GM12872 (cell line): ENCODE data around the gene SPTSSB.

Experiments used
- TF ChIP-seq, protein P1 (sequence below): IDR thresholded peaks from 3 replicates; pipeline ENCODE4 v1.5.1; 2011; ENCODE audit warnings: low read depth, mild to moderate bottlenecking, low read length, moderate library complexity; ENCODE audit not compliant: insufficient read depth

SPTSSB gene

GRCh38 chr3:161413127-161413854 lies 42.0 kb upstream of the SPTSSB start:
- TF ChIP-seq, protein P1, sequence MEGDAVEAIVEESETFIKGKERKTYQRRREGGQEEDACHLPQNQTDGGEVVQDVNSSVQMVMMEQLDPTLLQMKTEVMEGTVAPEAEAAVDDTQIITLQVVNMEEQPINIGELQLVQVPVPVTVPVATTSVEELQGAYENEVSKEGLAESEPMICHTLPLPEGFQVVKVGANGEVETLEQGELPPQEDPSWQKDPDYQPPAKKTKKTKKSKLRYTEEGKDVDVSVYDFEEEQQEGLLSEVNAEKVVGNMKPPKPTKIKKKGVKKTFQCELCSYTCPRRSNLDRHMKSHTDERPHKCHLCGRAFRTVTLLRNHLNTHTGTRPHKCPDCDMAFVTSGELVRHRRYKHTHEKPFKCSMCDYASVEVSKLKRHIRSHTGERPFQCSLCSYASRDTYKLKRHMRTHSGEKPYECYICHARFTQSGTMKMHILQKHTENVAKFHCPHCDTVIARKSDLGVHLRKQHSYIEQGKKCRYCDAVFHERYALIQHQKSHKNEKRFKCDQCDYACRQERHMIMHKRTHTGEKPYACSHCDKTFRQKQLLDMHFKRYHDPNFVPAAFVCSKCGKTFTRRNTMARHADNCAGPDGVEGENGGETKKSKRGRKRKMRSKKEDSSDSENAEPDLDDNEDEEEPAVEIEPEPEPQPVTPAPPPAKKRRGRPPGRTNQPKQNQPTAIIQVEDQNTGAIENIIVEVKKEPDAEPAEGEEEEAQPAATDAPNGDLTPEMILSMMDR = no peak

GRCh38 chr3:161412123-161412522 lies 40.8 kb upstream of the SPTSSB start:
- TF ChIP-seq, protein P1 = no peak

- TF ChIP-seq, protein P1 = no peak
Observed at GRCh38 chr3:161409858-161410257, 38.5 kb upstream of the SPTSSB start.

DNA sequence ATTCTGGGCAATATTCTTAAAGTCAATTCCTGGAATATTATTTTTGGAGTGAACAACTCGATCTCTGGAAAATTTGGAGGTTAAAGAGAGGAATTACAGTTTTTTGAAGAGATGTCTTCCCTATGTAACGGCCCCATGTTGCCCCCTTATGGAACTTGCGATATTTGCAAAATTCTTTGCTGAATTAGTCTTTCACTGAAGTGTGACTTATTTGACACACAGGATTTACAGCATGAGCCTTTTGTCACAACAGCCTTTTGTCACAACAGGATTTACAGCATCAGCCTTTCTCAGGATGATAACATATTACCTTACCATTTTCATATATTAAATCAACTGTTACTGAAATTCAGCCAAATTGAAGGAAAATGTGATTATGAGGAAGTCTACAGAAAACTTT lies 37.8 kb upstream of the SPTSSB start:
- TF ChIP-seq, protein P1 = peak; percentile 53; the same call in 2 of the 3 replicates

DNA sequence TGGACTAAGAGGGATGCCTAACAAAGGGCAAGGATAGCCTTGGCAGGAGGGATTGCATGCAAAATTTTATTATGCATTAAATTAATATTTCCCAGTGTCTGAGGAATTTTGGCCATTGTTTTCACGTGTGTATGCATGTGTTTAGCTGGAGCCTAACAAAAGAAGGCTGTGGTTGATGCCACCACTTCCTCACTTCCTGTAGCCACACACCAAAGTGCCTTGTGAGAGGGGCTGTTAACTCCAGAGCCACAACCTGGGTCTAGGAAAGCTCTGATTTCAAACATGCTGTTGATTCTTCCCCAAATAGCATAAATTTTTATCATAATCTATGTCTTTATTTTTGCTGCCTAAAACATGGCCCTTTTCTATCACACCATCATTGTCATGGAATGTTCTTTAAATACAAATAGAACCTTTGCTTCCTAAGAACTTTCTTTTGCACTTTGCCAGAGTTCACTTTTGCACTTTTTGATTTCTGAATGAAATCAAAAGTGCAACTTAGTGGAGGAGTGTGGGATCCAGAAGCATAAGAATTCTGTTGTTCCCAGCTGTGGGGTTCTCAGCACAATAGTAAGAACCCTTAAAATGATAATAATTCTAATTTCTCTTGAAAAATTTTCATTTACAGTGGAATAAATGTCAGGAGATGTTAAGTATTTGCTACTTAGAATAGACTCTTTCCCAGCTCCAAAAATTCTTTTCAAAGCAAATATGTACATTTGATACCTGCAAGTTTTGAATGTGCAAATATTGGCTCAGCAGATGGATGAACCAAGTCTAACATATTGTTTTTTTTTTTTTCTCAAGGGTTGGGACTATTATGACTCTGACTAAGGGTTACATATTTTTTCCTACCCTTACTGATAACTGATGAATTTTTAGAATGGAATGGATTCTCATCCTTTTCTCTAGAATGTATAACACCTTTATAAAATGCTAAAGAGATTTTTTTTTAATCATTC lies 35.6 kb upstream of the SPTSSB start:
- TF ChIP-seq, protein P1 = no peak

DNA sequence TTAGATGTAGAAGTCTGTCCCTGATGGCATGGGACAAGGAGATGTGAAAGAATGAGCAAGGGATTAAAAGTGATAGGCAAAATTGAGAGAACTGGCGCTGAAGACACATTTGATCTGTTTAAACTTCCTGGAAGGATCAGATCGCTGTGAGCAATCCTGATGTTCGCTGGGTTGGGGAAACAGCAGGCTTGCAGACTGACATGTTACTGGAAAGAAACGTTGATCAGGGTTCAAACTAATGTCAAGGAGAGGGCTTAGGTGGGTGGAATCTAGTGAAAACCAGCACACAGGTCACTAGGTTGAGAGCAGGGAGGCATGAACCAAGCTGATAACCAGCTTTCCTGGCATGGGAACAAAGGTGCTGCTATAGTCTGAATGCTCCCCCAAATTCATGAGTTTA lies 34.5 kb upstream of the SPTSSB start:
- TF ChIP-seq, protein P1 = no peak

DNA sequence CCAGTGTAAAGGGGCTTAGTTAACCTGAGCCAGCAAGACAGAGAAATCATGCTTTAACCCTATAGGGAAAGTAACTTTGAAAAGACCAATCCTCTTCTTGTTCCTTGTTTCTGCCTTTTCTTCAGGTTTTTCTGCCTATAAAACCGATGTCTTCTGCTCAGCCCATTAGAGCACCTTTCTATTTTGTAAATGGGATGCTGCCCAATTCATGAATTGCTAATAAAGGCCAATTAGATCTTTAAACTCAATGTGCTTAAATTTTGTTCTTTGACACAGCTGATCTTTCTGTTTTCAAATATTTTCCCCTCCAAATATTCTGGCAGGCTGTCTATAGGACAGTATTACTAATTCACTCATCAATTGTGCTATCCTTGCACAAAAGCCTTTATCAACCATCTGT lies 33.8 kb upstream of the SPTSSB start:
- TF ChIP-seq, protein P1 = no peak
